ENCODE results near the gene MSRB2.

The MSRB2 gene

GRCh38 chr10:23080262-23080661, 15.1 kb upstream of the MSRB2 start:
- TF ChIP-seq POLR2A (IDR thresholded peaks at IDR 0.05; ENCODE audit: low read depth, low read length), result no peak
- DNase-seq (ENCODE audit: insufficient read length, low spot score) (no peak), FAIRE-seq (no peak)

GRCh38 chr10:23081221-23081750, 14.1 kb upstream of the MSRB2 start:
- no peak for TF ChIP-seq POLR2A (IDR thresholded peaks at IDR 0.05; ENCODE audit: low read depth, low read length)
- DNase-seq (ENCODE audit: insufficient read length, low spot score), result no peak

GRCh38 chr10:23081891-23082290, 13.5 kb upstream of the MSRB2 start:
- no peak for TF ChIP-seq POLR2A (IDR thresholded peaks at IDR 0.05; ENCODE audit: low read depth, low read length)
- peak; percentile 55 for FAIRE-seq
- DNase-seq (ENCODE audit: insufficient read length, low spot score), result no peak

More at GRCh38 chr10:23081221-23081750, 14.1 kb upstream of the MSRB2 start:
- no peak for FAIRE-seq

GRCh38 chr10:23088609-23089008, 6.8 kb upstream of the MSRB2 start:
- no peak for FAIRE-seq
- TF ChIP-seq POLR2A (IDR thresholded peaks at IDR 0.05; ENCODE audit: low read depth, low read length), result no peak
- DNase-seq (ENCODE audit: insufficient read length, low spot score), result no peak

GRCh38 chr10:23094786-23095403, 484 bp upstream of the MSRB2 start:
- no peak for DNase-seq (ENCODE audit: insufficient read length, low spot score)
- no peak for TF ChIP-seq POLR2A (IDR thresholded peaks at IDR 0.05; ENCODE audit: low read depth, low read length)
- peak; percentile 38 for FAIRE-seq

- DNase-seq (ENCODE audit: insufficient read length, low spot score) (peak; percentile 23), FAIRE-seq (peak; percentile 77)
- TF ChIP-seq POLR2A (IDR thresholded peaks at IDR 0.05; ENCODE audit: low read depth, low read length), result no peak
Observed at GRCh38 chr10:23095966-23096801, 805 bp downstream of the MSRB2 start.

GRCh38 chr10:23096802-23097549, 1.6 kb downstream of the MSRB2 start:
- FAIRE-seq, result no peak
- DNase-seq (ENCODE audit: insufficient read length, low spot score), result no peak
- TF ChIP-seq POLR2A (IDR thresholded peaks at IDR 0.05; ENCODE audit: low read depth, low read length), result no peak

- DNase-seq (ENCODE audit: insufficient read length, low spot score) (no peak), FAIRE-seq (no peak)
- no peak for TF ChIP-seq POLR2A (IDR thresholded peaks at IDR 0.05; ENCODE audit: low read depth, low read length)
Observed at GRCh38 chr10:23099079-23099478, 3.7 kb downstream of the MSRB2 start.

GRCh38 chr10:23099816-23100215, 4.4 kb downstream of the MSRB2 start:
- TF ChIP-seq POLR2A (IDR thresholded peaks at IDR 0.05; ENCODE audit: low read depth, low read length), result no peak
- FAIRE-seq, result peak; percentile 68
- no peak for DNase-seq (ENCODE audit: insufficient read length, low spot score)

- no peak for DNase-seq (ENCODE audit: insufficient read length, low spot score)
- FAIRE-seq, result no peak
- no peak for TF ChIP-seq POLR2A (IDR thresholded peaks at IDR 0.05; ENCODE audit: low read depth, low read length)
Observed at GRCh38 chr10:23100331-23101030, 5.1 kb downstream of the MSRB2 start.

- FAIRE-seq (no peak), DNase-seq (ENCODE audit: insufficient read length, low spot score) (no peak)
- TF ChIP-seq POLR2A (IDR thresholded peaks at IDR 0.05; ENCODE audit: low read depth, low read length), result no peak
Observed at GRCh38 chr10:23106331-23107072, 11.1 kb downstream of the MSRB2 start.

GRCh38 chr10:23110722-23111516, 15.5 kb downstream of the MSRB2 start:
- TF ChIP-seq POLR2A (IDR thresholded peaks at IDR 0.05; ENCODE audit: low read depth, low read length), result no peak

More at GRCh38 chr10:23110722-23111516, 15.5 kb downstream of the MSRB2 start:
- FAIRE-seq (no peak), DNase-seq (ENCODE audit: insufficient read length, low spot score) (no peak)

All from H54 (cell line).